H1 (cell line): ENCODE data around the gene NOD2.

ENCODE experiments used
- ATF2 ChIP-seq: IDR thresholded peaks from 2 replicates; pipeline ENCODE4 v1.6.1; 2012; ENCODE audit warnings: low read length, inconsistent platforms
- BACH1 ChIP-seq: IDR thresholded peaks from 2 replicates; pipeline ENCODE4 v1.6.1; 2012; ENCODE audit warnings: low read length, improper control_type of control experiment
- CTCF ChIP-seq, 3 experiments: IDR thresholded peaks; 1 replicate in 2 of 3; 2 replicates in 1 of 3; pipeline versions ENCODE4 v1.5.1 to v1.6.1; 2011; ENCODE audit warnings: low read length in 3 of 3, mild to moderate bottlenecking in 3 of 3, inconsistent platforms in 2 of 3, low read depth in 1 of 3, moderate library complexity in 1 of 3; ENCODE audit not compliant: insufficient read depth in 1 of 3; ENCODE audit errors: control extremely low read depth in 1 of 3
- EGR1 ChIP-seq: IDR thresholded peaks from 2 replicates; pipeline ENCODE4 v1.6.1; 2011; ENCODE audit warnings: low read depth, low read length, borderline replicate concordance
- EP300 ChIP-seq, 2 experiments: IDR thresholded peaks; 1 replicate in 1 of 2; 2 replicates in 1 of 2; pipeline ENCODE4 v1.6.1; 2011 to 2012; ENCODE audit warnings: low read depth in 2 of 2, low read length in 2 of 2, mild to moderate bottlenecking in 2 of 2, borderline replicate concordance in 1 of 2, inconsistent platforms in 1 of 2, moderate library complexity in 1 of 2
- EZH2 ChIP-seq: fragments of 200-600 bp; sonication (generic); IDR thresholded peaks from 2 replicates; pipeline ENCODE4 v1.7.1; 2012; ENCODE audit warnings: low read depth, mild to moderate bottlenecking, moderate library complexity, low read length, inconsistent platforms; ENCODE audit not compliant: severe bottlenecking
- NRF1 ChIP-seq: IDR thresholded peaks from 2 replicates; pipeline ENCODE4 v1.6.1; 2011; ENCODE audit warnings: mild to moderate bottlenecking, low read depth, low read length, improper control_type of control experiment
- POLR2A ChIP-seq, 2 experiments: IDR thresholded peaks; 1 replicate in 1 of 2; 2 replicates in 1 of 2; pipeline ENCODE4 v1.6.1; 2011; ENCODE audit warnings: low read depth in 2 of 2, low read length in 2 of 2, mild to moderate bottlenecking in 2 of 2; ENCODE audit errors: control extremely low read depth in 1 of 2
- RAD21 ChIP-seq, 2 experiments: IDR thresholded peaks in 1 of 2; conservative IDR thresholded peaks in 1 of 2; 2 replicates each; pipeline ENCODE4 v1.6.1; 2011; ENCODE audit warnings: low read depth in 2 of 2, low read length in 2 of 2, improper control_type of control experiment in 1 of 2, inconsistent platforms in 1 of 2, mild to moderate bottlenecking in 1 of 2, moderate library complexity in 1 of 2
- SIN3A ChIP-seq, 2 experiments: IDR thresholded peaks in 1 of 2; conservative IDR thresholded peaks in 1 of 2; 2 replicates each; pipeline ENCODE4 v1.6.1; 2011 to 2012; ENCODE audit warnings: low read length in 2 of 2, improper control_type of control experiment in 1 of 2, low read depth in 1 of 2, mild to moderate bottlenecking in 1 of 2
- TBP ChIP-seq: IDR thresholded peaks from 2 replicates; pipeline ENCODE4 v1.6.1; 2011; ENCODE audit warnings: low read depth, low read length, improper control_type of control experiment
- TEAD4 ChIP-seq: IDR thresholded peaks from 2 replicates; pipeline ENCODE4 v1.6.1; 2012; ENCODE audit warnings: low read depth, low read length, inconsistent platforms, mixed read lengths
- ZNF274 ChIP-seq: IDR thresholded peaks from 2 replicates; pipeline ENCODE4 v1.7.0; 2012; ENCODE audit warnings: low read length, borderline replicate concordance; ENCODE audit errors: extremely low read depth

- no peak for TF ChIP-seq ATF2
- TF ChIP-seq SIN3A (conservative IDR thresholded peaks at IDR 0.05 in 1 of 2, IDR thresholded peaks at IDR 0.05 in 1 of 2; ENCODE audit: low read depth in 1 of 2, low read length in 2 of 2): no peak
- no peak for TF ChIP-seq CTCF (IDR thresholded peaks at IDR 0.05; ENCODE audit: control extremely low read depth in 1 of 3, insufficient read depth in 1 of 3, low read depth in 1 of 3, low read length in 3 of 3)
- no peak for TF ChIP-seq BACH1
- TF ChIP-seq RAD21 (IDR thresholded peaks at IDR 0.05 in 1 of 2, conservative IDR thresholded peaks at IDR 0.05 in 1 of 2; ENCODE audit: low read depth in 2 of 2, low read length in 2 of 2): no peak
- no peak for TF ChIP-seq TEAD4
- no peak for TF ChIP-seq TBP
- no peak for TF ChIP-seq EP300 (IDR thresholded peaks at IDR 0.05; ENCODE audit: borderline replicate concordance in 1 of 2, low read depth in 2 of 2, low read length in 2 of 2)
- TF ChIP-seq NRF1: no peak
- no peak for TF ChIP-seq POLR2A (IDR thresholded peaks at IDR 0.05; ENCODE audit: control extremely low read depth in 1 of 2, low read depth in 2 of 2, low read length in 2 of 2)
- TF ChIP-seq EZH2: no peak
- no peak for TF ChIP-seq EGR1
- TF ChIP-seq ZNF274: no peak
Measured at GRCh38 chr16:50740736-50741135, 47.3 kb downstream of the NOD2 start.
